AG04450 (cell line): Measurements from ENCODE around the gene TRIP13. TPM values are rescaled to one million over a fixed set of nuclear protein-coding genes. Genes with fewer than 3 reads are reported as not detected.
A peak's percentile ranks its signal among the peaks of the same experiment; 100 is the strongest.

Source experiments
- CTCF ChIA-PET: fragments of 300-600, 350-600 bp; formaldehyde crosslinking; extraction: SDS; loops from one replicate; lab custom pipeline; 2022; ENCODE audit warnings: antibody characterized with exemption, inconsistent platforms; lab: Charles Lee
- POLR2A ChIA-PET: fragments of 350-600 bp; formaldehyde crosslinking; extraction: SDS; loops from one replicate; lab custom pipeline; 2021; ENCODE audit warnings: antibody characterized with exemption, inconsistent platforms; lab: Yijun Ruan, JAX
- DNase-seq: peaks from one replicate; pipeline ENCODE4 v3.0.0-alpha.2; 2011; ENCODE audit warnings: low read depth, low spot score
- H3K27ac ChIP-seq: one replicate; pipeline ENCODE4 v1.5.1; 2012; ENCODE audit warnings: low read depth, low read length, control low read depth
- H3K27me3 ChIP-seq: one replicate; pipeline ENCODE4 v1.6.0; 2012; ENCODE audit warnings: low read length; ENCODE audit not compliant: control insufficient read depth, insufficient read depth
- H3K4me3 ChIP-seq: 2 replicates; pipeline ENCODE4 v1.5.1; 2011; ENCODE audit warnings: mild to moderate bottlenecking, low read depth, low read length, control low read depth
- H3K9me3 ChIP-seq: 2 replicates; pipeline ENCODE4 v1.5.1; 2012; ENCODE audit warnings: low read length; ENCODE audit not compliant: control insufficient read depth, insufficient read depth
- polyA plus RNA-seq: library from polyadenylated mRNA; depleted of rRNA; stranded (reverse); fragments of >200 nt; gene quantifications from 2 replicates; pipeline ENCODE4 v1.2.3, GENCODE V29; 2011
- TF ChIP-seq, protein P1 (sequence below): IDR thresholded peaks from 2 replicates; pipeline ENCODE4 v1.5.1; 2011; ENCODE audit warnings: low read depth, low read length, control low read depth, inconsistent platforms

The TRIP13 gene
- polyA plus RNA-seq, 1 experiment: 13.8 TPM

- CTCF ChIA-PET: interaction anchor here (0.7 to 1.7 kb wide), 7 partner anchors 10 to 722 kb away, joined by 3 to 7 read pairs (median 3); partner anchors contain the start of gene BRD9
Measured at GRCh38 chr5:921456-922435, 29.1 kb downstream of the TRIP13 start.

GRCh38 chr5:922436-923280 is 30.0 kb downstream of the TRIP13 start:
- no peak for DNase-seq
- H3K27me3 ChIP-seq: peaks cover 13% of the 10 kb centered on the region
- TF ChIP-seq, protein P1, sequence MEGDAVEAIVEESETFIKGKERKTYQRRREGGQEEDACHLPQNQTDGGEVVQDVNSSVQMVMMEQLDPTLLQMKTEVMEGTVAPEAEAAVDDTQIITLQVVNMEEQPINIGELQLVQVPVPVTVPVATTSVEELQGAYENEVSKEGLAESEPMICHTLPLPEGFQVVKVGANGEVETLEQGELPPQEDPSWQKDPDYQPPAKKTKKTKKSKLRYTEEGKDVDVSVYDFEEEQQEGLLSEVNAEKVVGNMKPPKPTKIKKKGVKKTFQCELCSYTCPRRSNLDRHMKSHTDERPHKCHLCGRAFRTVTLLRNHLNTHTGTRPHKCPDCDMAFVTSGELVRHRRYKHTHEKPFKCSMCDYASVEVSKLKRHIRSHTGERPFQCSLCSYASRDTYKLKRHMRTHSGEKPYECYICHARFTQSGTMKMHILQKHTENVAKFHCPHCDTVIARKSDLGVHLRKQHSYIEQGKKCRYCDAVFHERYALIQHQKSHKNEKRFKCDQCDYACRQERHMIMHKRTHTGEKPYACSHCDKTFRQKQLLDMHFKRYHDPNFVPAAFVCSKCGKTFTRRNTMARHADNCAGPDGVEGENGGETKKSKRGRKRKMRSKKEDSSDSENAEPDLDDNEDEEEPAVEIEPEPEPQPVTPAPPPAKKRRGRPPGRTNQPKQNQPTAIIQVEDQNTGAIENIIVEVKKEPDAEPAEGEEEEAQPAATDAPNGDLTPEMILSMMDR: no peak
- POLR2A ChIA-PET: no interaction called here
- H3K4me3 ChIP-seq: no peak overlapping the region
- CTCF ChIA-PET: interaction anchor here (0.9 to 1.9 kb wide), 11 partner anchors 11 to 252 kb away, joined by 3 to 28 read pairs (median 7); no protein-coding TSS in a partner anchor
- no peak overlapping the region for H3K27ac ChIP-seq
- H3K9me3 ChIP-seq: peaks cover 4% of the 10 kb centered on the region; the same call in 1 of the 2 replicates

More at GRCh38 chr5:921456-922435, 29.1 kb downstream of the TRIP13 start:
- TF ChIP-seq, protein P1: no peak
- Histone ChIP-seq H3K9me3 (no peaks in the 10 kb centered on the region; the same call in 1 of the 2 replicates), H3K4me3 (no peak overlapping the region), H3K27me3 (peaks cover 9% of the 10 kb centered on the region), H3K27ac (no peak overlapping the region)
- POLR2A ChIA-PET: no interaction called here
- DNase-seq: no peak

DNA sequence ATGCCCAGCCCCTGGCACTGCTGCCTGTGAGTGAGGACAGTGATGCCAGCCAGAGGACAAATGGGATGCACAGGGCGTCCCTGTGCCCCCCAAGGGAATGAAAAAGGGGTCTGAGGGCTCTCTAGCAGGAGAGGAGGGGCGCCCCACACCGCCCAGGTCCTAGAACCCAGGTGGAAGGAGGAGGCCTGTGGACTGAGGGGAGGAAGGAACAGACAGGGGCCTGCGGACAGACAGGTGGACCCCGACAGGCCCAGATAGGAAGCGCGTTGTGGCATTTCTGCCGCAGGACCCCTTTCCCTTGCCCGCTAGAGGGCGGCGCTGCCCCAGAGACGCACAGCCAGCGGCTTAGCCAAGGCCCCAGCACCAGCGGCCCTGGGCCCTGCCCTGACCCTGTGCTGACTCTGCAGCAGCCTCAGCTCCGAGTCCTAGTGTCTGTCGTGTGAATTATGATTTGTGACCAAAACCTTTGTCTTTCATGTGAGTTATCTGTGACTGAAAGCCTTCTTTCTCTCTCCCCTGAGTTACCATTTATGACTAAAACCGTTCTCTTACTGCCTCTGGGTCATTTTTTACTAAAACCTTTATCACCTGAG is 30.7 kb downstream of the TRIP13 start:
- Histone ChIP-seq H3K27me3 (peaks cover 13% of the 10 kb centered on the region), H3K4me3 (no peak overlapping the region), H3K9me3 (peaks cover 4% of the 10 kb centered on the region; the same call in 1 of the 2 replicates), H3K27ac (no peak overlapping the region)
- ChIA-PET CTCF (interaction anchor here (0.6 to 1.9 kb wide), 24 partner anchors 9 to 731 kb away, joined by 3 to 28 read pairs (median 4); partner anchors contain the start of gene NKD2), POLR2A (interaction anchor here (0.7 kb wide), 1 partner anchor 34 kb away, joined by 3 read pairs; no protein-coding TSS in a partner anchor)
- TF ChIP-seq, protein P1: peak; percentile 96
- peak; percentile 11 for DNase-seq

GRCh38 chr5:926417-927171 is 33.9 kb downstream of the TRIP13 start:
- POLR2A ChIA-PET: no interaction called here
- CTCF ChIA-PET: interaction anchor here (0.5 to 0.9 kb wide), 4 partner anchors 12 to 386 kb away, joined by 3 read pairs; no protein-coding TSS in a partner anchor
- Histone ChIP-seq H3K27me3 (peaks cover 13% of the 10 kb centered on the region), H3K27ac (no peak overlapping the region), H3K9me3 (peaks cover 4% of the 10 kb centered on the region; the same call in 1 of the 2 replicates), H3K4me3 (peak overlapping the region; percentile 34)
- DNase-seq: no peak
- TF ChIP-seq, protein P1: peak; percentile 37; the same call in 1 of the 2 replicates
